OCI-LY7 (cell line): ENCODE results near the gene SDC4.

ENCODE experiments used
- EZH2phosphoT487 ChIP-seq: fragments of 200-600 bp; sonication (generic); IDR thresholded peaks from 2 replicates; pipeline ENCODE4 v1.6.1; 2018; ENCODE audit warnings: low read depth, borderline replicate concordance, mild to moderate bottlenecking, mixed run types, antibody characterized with exemption, low read length, moderate library complexity, mixed read lengths
- TF ChIP-seq, protein P1 (sequence below): fragments of 200-600 bp; sonication (generic); conservative IDR thresholded peaks from 2 replicates; pipeline ENCODE4 v1.5.1; 2014; ENCODE audit warnings: mild to moderate bottlenecking, antibody characterized with exemption, low read length, moderate library complexity, mixed read lengths

DNA sequence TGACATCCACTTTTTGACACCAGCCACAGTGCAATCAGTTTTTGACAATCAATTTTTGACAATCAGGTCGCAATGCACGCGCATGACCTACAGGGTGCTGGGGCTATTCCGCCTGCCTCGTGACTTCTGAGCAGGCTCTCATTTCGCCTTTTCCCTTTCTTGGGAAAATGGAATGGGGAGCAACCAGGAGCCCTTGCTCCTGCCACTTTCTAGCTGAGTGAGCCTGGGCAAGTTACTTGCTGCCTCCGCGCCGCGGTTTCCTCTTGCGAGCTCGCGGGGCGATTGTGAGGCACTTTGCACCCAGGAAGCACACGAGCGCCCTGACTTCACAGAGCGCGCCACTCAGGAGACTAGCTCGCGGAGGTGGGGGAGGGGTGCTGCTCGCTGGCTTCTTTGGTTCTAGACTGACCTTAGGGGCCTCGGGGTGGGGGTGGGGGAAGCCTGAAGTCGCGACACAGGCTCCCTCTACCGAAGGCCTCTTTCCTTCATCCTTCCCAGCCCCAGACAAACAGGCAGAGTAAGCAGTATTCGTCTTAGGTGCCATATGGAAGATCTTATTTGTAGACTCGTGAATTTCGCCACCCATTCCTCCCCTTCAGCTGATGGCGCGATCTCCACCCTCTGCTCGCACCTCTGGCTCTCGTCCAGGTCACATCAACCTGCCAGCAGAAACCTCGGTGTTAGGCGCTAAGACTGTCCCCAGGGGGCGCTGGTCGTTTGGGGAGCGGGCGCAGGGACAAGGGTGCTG, 25.3 kb upstream of the SDC4 start:
- TF ChIP-seq, protein P1, sequence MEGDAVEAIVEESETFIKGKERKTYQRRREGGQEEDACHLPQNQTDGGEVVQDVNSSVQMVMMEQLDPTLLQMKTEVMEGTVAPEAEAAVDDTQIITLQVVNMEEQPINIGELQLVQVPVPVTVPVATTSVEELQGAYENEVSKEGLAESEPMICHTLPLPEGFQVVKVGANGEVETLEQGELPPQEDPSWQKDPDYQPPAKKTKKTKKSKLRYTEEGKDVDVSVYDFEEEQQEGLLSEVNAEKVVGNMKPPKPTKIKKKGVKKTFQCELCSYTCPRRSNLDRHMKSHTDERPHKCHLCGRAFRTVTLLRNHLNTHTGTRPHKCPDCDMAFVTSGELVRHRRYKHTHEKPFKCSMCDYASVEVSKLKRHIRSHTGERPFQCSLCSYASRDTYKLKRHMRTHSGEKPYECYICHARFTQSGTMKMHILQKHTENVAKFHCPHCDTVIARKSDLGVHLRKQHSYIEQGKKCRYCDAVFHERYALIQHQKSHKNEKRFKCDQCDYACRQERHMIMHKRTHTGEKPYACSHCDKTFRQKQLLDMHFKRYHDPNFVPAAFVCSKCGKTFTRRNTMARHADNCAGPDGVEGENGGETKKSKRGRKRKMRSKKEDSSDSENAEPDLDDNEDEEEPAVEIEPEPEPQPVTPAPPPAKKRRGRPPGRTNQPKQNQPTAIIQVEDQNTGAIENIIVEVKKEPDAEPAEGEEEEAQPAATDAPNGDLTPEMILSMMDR, result peak; percentile 92
- no peak for TF ChIP-seq EZH2phosphoT487
